Spinal cord (tissue), 10 donors: ENCODE data around the gene CCL13. TPM values are rescaled to one million over a fixed set of nuclear protein-coding genes. Genes with fewer than 3 reads are reported as not detected.
"Not testable (repeated sequence)": the region's sequence is repeated elsewhere in the genome, so short reads cannot be mapped to it uniquely, and the experiment has no call there.

Source experiments
- DNase-seq, 6 donors: peaks; one replicate each; pipeline versions ENCODE4 v3.0.0 to v3.0.0-alpha.2; 2013 to 2015; ENCODE audit warnings: low spot score in 6 of 6, low read depth in 4 of 6
- H3K27ac ChIP-seq: one replicate; pipeline ENCODE4 v1.5.1; 2013; ENCODE audit warnings: low read depth, low read length, control low read depth
- H3K27me3 ChIP-seq: one replicate; pipeline ENCODE4 v1.6.1; 2013; ENCODE audit warnings: low read length; ENCODE audit not compliant: control insufficient read depth, insufficient read depth
- H3K36me3 ChIP-seq: one replicate; pipeline ENCODE4 v1.6.1; 2013; ENCODE audit warnings: low read length; ENCODE audit not compliant: control insufficient read depth, insufficient read depth
- H3K4me1 ChIP-seq: one replicate; pipeline ENCODE4 v1.6.1; 2013; ENCODE audit warnings: low read length; ENCODE audit not compliant: control insufficient read depth, insufficient read depth
- H3K4me3 ChIP-seq: one replicate; pipeline ENCODE4 v1.5.1; 2013; ENCODE audit warnings: low read depth, low read length, control low read depth
- H3K9me3 ChIP-seq: one replicate; pipeline ENCODE4 v1.6.1; 2013; ENCODE audit warnings: low read length; ENCODE audit not compliant: control insufficient read depth, insufficient read depth
- WGBS: methylation state at CpG from one replicate; pipeline ENCODE4 v1.1.5; 2013; ENCODE audit warnings: missing lambda C conversion rate; ENCODE audit not compliant: insufficient coverage; 5-methylcytosine and 5-hydroxymethylcytosine counted together
- polyA plus RNA-seq, 2 donors: library from polyadenylated mRNA; unstranded; fragments of 120-200 nt; gene quantifications; one replicate each; pipeline ENCODE4 v1.2.1, GENCODE V29; 2013; ENCODE audit not compliant: insufficient read length in 2 of 2
- total RNA-seq, 2 donors: library from RNA; depleted of rRNA in 1 of 2; stranded (reverse); fragments of 120-200 nt in 1 of 2; fragments of >200 nt in 1 of 2; gene quantifications; one replicate each; pipeline versions ENCODE4 v1.2.3 to v1.2.4, GENCODE V29; 2013 to 2014
- donor health status: healthy.

The CCL13 gene
- total and polyA plus RNA-seq, 4 donors, result 0.38 to 2.5 (median 1.5) TPM; not detected in 1

- H3K27ac ChIP-seq, H3K9me3 ChIP-seq, H3K27me3 ChIP-seq, DNase-seq, H3K4me3 ChIP-seq, H3K36me3 ChIP-seq, H3K4me1 ChIP-seq: not testable (repeated sequence)
- WGBS, result no CpG with 5 or more reads among the region's 4 CpGs
These were observed 28.7 kb upstream of the CCL13 start for GRCh38 chr17:34327580-34327979.

- H3K4me1 ChIP-seq, result no peaks in the 10 kb centered on the region
- no peak for DNase-seq
- no peaks in the 10 kb centered on the region for H3K9me3 ChIP-seq
- no peaks in the 10 kb centered on the region for H3K36me3 ChIP-seq
- no peak overlapping the region for H3K4me3 ChIP-seq
- no peaks in the 10 kb centered on the region for H3K27me3 ChIP-seq
- no CpG with 5 or more reads among the region's 1 CpG for WGBS
- H3K27ac ChIP-seq, result no peak overlapping the region
These were observed 18.6 kb upstream of the CCL13 start for GRCh38 chr17:34337701-34338100.

GRCh38 chr17:34339138-34339770, 17.0 kb upstream of the CCL13 start:
- Histone ChIP-seq H3K27me3 (no peaks in the 10 kb centered on the region), H3K36me3 (no peaks in the 10 kb centered on the region), H3K4me3 (no peak overlapping the region), H3K4me1 (no peaks in the 10 kb centered on the region), H3K27ac (no peak overlapping the region), H3K9me3 (no peaks in the 10 kb centered on the region)
- 100% methylated on average over 1 of the region's 3 CpGs for WGBS
- DNase-seq, result no peak

- DNase-seq, result no peak
- H3K27me3 ChIP-seq, result no peaks in the 10 kb centered on the region
These were observed 14.4 kb upstream of the CCL13 start for GRCh38 chr17:34341916-34342315.

GRCh38 chr17:34347063-34347462, 9.2 kb upstream of the CCL13 start:
- Histone ChIP-seq H3K27me3 (no peaks in the 10 kb centered on the region), H3K4me3 (no peak overlapping the region), H3K9me3 (no peaks in the 10 kb centered on the region), H3K4me1 (no peaks in the 10 kb centered on the region), H3K36me3 (no peaks in the 10 kb centered on the region), H3K27ac (no peak overlapping the region)
- WGBS, result 72% methylated on average over 2 of the region's 4 CpGs
- DNase-seq, result no peak

More at GRCh38 chr17:34341916-34342315, 14.4 kb upstream of the CCL13 start:
- H3K27ac ChIP-seq, result no peak overlapping the region
- H3K36me3 ChIP-seq, result no peaks in the 10 kb centered on the region
- WGBS, result 100% methylated on average over 2 of the region's 2 CpGs
- no peaks in the 10 kb centered on the region for H3K9me3 ChIP-seq
- H3K4me3 ChIP-seq, result no peak overlapping the region
- H3K4me1 ChIP-seq, result no peaks in the 10 kb centered on the region

GRCh38 chr17:34349751-34350150, 6.5 kb upstream of the CCL13 start:
- Histone ChIP-seq H3K4me3 (no peak overlapping the region), H3K27me3 (no peaks in the 10 kb centered on the region), H3K4me1 (no peaks in the 10 kb centered on the region), H3K36me3 (no peaks in the 10 kb centered on the region), H3K9me3 (no peaks in the 10 kb centered on the region), H3K27ac (no peak overlapping the region)
- 43% methylated on average over 3 of the region's 4 CpGs for WGBS
- peak in 2 of 6 donors; percentile 14 to 65 for DNase-seq

- no peaks in the 10 kb centered on the region for H3K4me1 ChIP-seq
- no peaks in the 10 kb centered on the region for H3K9me3 ChIP-seq
- H3K27me3 ChIP-seq, result no peaks in the 10 kb centered on the region
- no CpG with 5 or more reads among the region's 1 CpG for WGBS
- H3K27ac ChIP-seq, result no peak overlapping the region
- H3K4me3 ChIP-seq, result no peak overlapping the region
- no peak for DNase-seq
- H3K36me3 ChIP-seq, result no peaks in the 10 kb centered on the region
These were observed 5.2 kb upstream of the CCL13 start for GRCh38 chr17:34351096-34351495.

- Histone ChIP-seq H3K27ac (no peak overlapping the region), H3K4me3 (no peak overlapping the region), H3K27me3 (no peaks in the 10 kb centered on the region), H3K4me1 (no peaks in the 10 kb centered on the region), H3K9me3 (no peaks in the 10 kb centered on the region), H3K36me3 (no peaks in the 10 kb centered on the region)
- DNase-seq, result no peak
These were observed 4.1 kb upstream of the CCL13 start for GRCh38 chr17:34352191-34352590.

GRCh38 chr17:34354637-34355036, 1.6 kb upstream of the CCL13 start:
- no peaks in the 10 kb centered on the region for H3K36me3 ChIP-seq
- H3K27ac ChIP-seq, result no peak overlapping the region
- H3K27me3 ChIP-seq, result peaks cover under 1% of the 10 kb centered on the region
- H3K4me1 ChIP-seq, result no peaks in the 10 kb centered on the region
- no peak overlapping the region for H3K4me3 ChIP-seq
- H3K9me3 ChIP-seq, result no peaks in the 10 kb centered on the region
- DNase-seq, result no peak

GRCh38 chr17:34357398-34357797, 1.1 kb downstream of the CCL13 start:
- H3K36me3 ChIP-seq, result no peaks in the 10 kb centered on the region
- no peak overlapping the region for H3K4me3 ChIP-seq
- H3K27me3 ChIP-seq, result peaks cover 3% of the 10 kb centered on the region
- DNase-seq, result no peak
- H3K27ac ChIP-seq, result no peak overlapping the region
- no peaks in the 10 kb centered on the region for H3K4me1 ChIP-seq
- 68% methylated on average over 1 of the region's 2 CpGs for WGBS
- no peaks in the 10 kb centered on the region for H3K9me3 ChIP-seq
